Measurements from ENCODE around the gene GRK3.
A peak's percentile ranks its signal among the peaks of the same experiment; 100 is the strongest.

GRCh38 chr22:25777870-25778269, 213.4 kb downstream of the GRK3 start:
- peak in 1 of 5 experiments; percentile 3 for TF ChIP-seq CTCF (IDR thresholded peaks at IDR 0.05 in 4 of 5, conservative IDR thresholded peaks at IDR 0.05 in 1 of 5)
- no peak for TF ChIP-seq POLR2A (IDR thresholded peaks at IDR 0.05)

All from gastrocnemius medialis (tissue), 4 donors.